ENCODE measurements around the gene PCDH17. TPM values are rescaled to one million over a fixed set of nuclear protein-coding genes. Genes with fewer than 3 reads are reported as not detected.

PCDH17 gene
- total RNA-seq, 1 donor from 2014 or later = 16.6 TPM

DNA sequence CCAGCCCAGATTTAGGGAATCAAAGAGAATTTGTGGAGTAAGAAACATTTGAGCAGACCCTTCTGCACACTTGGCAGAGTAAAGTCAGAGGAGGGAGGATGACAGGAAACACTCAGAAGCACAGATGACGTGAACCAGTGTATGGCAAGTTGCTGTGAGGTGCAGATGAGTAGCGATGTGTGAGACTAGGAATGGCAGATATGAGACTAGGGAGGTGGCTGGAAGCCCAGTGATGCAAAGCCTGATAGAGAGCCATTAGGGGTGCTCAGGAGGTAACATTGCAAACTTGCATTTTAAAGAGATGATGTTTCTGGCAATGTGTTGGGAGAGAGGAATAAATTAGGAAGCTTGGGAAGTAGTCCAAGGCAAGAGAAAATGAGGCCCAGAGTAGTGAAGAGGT lies 44.0 kb downstream of the PCDH17 start:
- Mint-ChIP-seq H3K36me3 (peaks cover 4% of the 10 kb centered on the region), H3K27me3 (no peaks in the 10 kb centered on the region), H3K4me1 (ENCODE audit: unreplicated experiment) (no peaks in the 10 kb centered on the region), H3K27ac (no peak overlapping the region), H3K4me3 (no peak overlapping the region), H3K9me3 (no peaks in the 10 kb centered on the region)
- TF ChIP-seq, protein P1, sequence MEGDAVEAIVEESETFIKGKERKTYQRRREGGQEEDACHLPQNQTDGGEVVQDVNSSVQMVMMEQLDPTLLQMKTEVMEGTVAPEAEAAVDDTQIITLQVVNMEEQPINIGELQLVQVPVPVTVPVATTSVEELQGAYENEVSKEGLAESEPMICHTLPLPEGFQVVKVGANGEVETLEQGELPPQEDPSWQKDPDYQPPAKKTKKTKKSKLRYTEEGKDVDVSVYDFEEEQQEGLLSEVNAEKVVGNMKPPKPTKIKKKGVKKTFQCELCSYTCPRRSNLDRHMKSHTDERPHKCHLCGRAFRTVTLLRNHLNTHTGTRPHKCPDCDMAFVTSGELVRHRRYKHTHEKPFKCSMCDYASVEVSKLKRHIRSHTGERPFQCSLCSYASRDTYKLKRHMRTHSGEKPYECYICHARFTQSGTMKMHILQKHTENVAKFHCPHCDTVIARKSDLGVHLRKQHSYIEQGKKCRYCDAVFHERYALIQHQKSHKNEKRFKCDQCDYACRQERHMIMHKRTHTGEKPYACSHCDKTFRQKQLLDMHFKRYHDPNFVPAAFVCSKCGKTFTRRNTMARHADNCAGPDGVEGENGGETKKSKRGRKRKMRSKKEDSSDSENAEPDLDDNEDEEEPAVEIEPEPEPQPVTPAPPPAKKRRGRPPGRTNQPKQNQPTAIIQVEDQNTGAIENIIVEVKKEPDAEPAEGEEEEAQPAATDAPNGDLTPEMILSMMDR (conservative IDR thresholded peaks at IDR 0.05) = no peak
- DNase-seq (ENCODE audit: extremely low spot score, unreplicated experiment) = no peak

DNA sequence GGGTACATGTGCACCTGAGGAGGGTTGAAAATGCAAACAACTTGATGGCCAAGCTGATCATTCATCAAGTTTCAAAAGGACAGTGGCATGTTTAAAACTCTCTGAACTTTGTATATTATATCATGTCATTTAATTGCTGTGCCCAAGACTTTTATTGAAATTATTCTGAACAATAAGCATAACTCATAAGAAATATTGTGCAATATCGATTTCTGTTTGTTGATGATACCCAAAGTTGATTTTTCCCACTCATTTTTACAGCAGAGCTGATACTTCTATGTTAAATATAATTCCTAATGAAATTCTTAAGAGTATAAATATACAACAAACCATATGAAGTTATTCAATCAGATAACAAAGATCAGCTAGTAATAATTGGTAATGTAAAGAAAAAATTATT lies 49.1 kb downstream of the PCDH17 start:
- H3K4me3 Mint-ChIP-seq = no peak overlapping the region
- TF ChIP-seq, protein P1 (conservative IDR thresholded peaks at IDR 0.05) = no peak
- H3K9me3 Mint-ChIP-seq = no peaks in the 10 kb centered on the region
- DNase-seq (ENCODE audit: extremely low spot score, unreplicated experiment) = no peak
- H3K36me3 Mint-ChIP-seq = peaks cover under 1% of the 10 kb centered on the region
- no peaks in the 10 kb centered on the region for H3K4me1 Mint-ChIP-seq (ENCODE audit: unreplicated experiment)
- H3K27me3 Mint-ChIP-seq = no peaks in the 10 kb centered on the region
- H3K27ac Mint-ChIP-seq = no peak overlapping the region

DNA sequence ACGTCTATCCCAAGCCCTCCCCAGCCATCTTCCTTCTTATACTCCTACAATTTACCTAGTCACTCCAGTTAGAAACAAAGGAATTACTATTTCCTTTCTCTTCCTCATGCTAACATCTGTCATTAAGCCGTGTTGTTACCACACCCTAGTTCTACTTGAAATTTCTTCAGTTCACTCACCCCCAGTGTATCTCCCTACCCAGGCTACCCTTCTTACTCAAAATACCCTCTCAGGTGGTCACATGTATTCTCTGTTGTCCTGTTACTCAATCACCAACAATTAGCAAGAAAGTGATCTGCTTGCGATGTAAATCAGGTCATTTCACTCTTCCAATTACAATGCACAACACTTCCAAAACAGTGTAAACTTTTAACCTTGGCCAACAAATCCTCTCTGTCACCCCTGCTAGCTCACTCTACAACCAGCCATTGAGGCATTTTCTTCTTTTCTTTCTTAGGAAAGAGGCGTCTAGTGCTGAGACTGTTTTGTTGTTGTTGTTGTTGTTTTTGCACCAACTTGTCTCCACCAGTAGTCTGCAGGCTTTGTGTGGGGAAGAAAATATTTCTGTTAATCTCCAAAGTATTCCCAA lies 50.7 kb downstream of the PCDH17 start:
- no peak for DNase-seq (ENCODE audit: extremely low spot score, unreplicated experiment)
- H3K9me3 Mint-ChIP-seq = no peaks in the 10 kb centered on the region
- no peaks in the 10 kb centered on the region for H3K4me1 Mint-ChIP-seq (ENCODE audit: unreplicated experiment)
- H3K27me3 Mint-ChIP-seq = no peaks in the 10 kb centered on the region
- H3K4me3 Mint-ChIP-seq = no peak overlapping the region
- H3K36me3 Mint-ChIP-seq = no peaks in the 10 kb centered on the region
- H3K27ac Mint-ChIP-seq = no peak overlapping the region
- TF ChIP-seq, protein P1 (conservative IDR thresholded peaks at IDR 0.05) = no peak

DNA sequence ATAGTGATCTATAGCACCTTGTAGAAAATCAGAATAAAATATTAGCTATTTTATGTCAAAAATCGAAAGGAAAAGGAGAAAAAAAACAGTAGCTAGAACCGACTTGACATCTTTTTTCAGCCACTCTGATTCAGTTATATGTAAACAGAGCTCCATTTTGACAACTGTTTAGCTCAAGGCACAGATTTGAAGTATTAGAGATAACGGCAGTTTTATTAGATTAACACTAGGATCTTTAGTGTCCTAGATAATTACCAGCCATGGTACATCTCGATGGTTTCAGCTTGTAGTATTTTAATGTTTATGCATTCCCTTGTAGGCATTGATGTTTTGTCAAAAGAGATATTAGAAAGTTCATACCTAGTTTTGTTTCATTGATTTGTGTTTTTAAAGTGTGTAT lies 67.3 kb downstream of the PCDH17 start:
- no peaks in the 10 kb centered on the region for H3K27me3 Mint-ChIP-seq
- no peaks in the 10 kb centered on the region for H3K36me3 Mint-ChIP-seq
- no peak overlapping the region for H3K4me3 Mint-ChIP-seq
- DNase-seq (ENCODE audit: extremely low spot score, unreplicated experiment) = no peak
- TF ChIP-seq, protein P1 (conservative IDR thresholded peaks at IDR 0.05) = no peak
- no peak overlapping the region for H3K27ac Mint-ChIP-seq
- H3K9me3 Mint-ChIP-seq = no peaks in the 10 kb centered on the region
- H3K4me1 Mint-ChIP-seq (ENCODE audit: unreplicated experiment) = no peaks in the 10 kb centered on the region

DNA sequence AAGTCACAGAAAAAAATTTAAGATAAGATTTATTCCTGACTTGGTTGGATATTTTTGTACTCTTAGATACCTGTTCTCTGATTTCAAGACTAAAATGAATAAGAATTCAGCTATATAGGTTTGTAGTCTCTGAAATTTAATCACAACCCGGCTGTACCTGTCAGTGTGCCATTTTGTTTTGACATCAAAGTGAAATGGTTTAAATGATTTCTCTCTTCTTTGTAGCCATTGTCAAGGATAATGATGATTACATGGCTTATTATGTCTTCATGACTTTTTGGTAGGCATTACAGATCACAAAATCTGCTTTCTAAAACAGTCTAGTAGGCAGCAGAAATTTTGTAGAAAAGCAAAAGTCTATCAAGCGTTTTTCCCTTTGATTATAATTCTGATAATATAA lies 72.5 kb downstream of the PCDH17 start:
- TF ChIP-seq, protein P1 (conservative IDR thresholded peaks at IDR 0.05) = no peak
- Mint-ChIP-seq H3K36me3 (no peaks in the 10 kb centered on the region), H3K4me3 (no peak overlapping the region), H3K4me1 (ENCODE audit: unreplicated experiment) (no peaks in the 10 kb centered on the region), H3K9me3 (no peaks in the 10 kb centered on the region), H3K27ac (no peak overlapping the region), H3K27me3 (no peaks in the 10 kb centered on the region)
- no peak for DNase-seq (ENCODE audit: extremely low spot score, unreplicated experiment)

DNA sequence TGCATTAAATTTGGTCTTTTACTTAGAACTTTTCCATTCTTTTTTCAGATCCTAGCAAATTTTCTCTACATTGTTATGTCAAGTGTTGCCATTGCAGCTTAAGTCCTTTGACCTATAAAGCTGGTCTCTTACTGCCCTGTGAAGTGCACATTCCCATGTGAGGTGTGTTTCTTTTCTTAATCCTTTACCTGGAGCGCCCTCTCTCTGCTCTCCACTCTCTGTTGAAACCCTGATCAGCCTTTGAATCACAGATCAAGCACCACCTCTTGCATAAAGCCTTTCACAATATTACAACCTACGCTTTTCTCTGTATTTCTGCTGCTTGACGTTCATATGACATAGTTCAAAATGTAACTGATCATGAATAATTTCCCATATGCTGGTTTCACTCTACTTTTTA lies 84.8 kb downstream of the PCDH17 start:
- H3K27me3 Mint-ChIP-seq = no peaks in the 10 kb centered on the region
- no peak overlapping the region for H3K27ac Mint-ChIP-seq
- DNase-seq (ENCODE audit: extremely low spot score, unreplicated experiment) = no peak
- H3K36me3 Mint-ChIP-seq = no peaks in the 10 kb centered on the region
- H3K9me3 Mint-ChIP-seq = no peaks in the 10 kb centered on the region
- no peak overlapping the region for H3K4me3 Mint-ChIP-seq
- TF ChIP-seq, protein P1 (conservative IDR thresholded peaks at IDR 0.05) = no peak
- no peaks in the 10 kb centered on the region for H3K4me1 Mint-ChIP-seq (ENCODE audit: unreplicated experiment)

Measured in type B pancreatic cell (in vitro differentiated cells).